Activated CD8-positive, alpha-beta T cell treated with anti-CD3 and anti-CD28 coated beads, Interleukin-2, amount 10 ng/mL, durations not matched to agents 7 days and 5 days (primary cell): ENCODE measurements around the gene KIF1B. TPM values are rescaled to one million over a fixed set of nuclear protein-coding genes. Genes with fewer than 3 reads are reported as not detected.
A peak's percentile ranks its signal among the peaks of the same experiment; 100 is the strongest.

Experiments
- ATAC-seq: fragments of 150-1000 bp; cut with Tn5 transposase; one replicate; pipeline ENCODE4 v1.10.0; 2021; ENCODE audit warnings: moderate library complexity
- CTCF ChIA-PET: fragments of 350-600 bp; sonication (Branson Sonifier 250); formaldehyde crosslinking; loops from one replicate; lab custom pipeline; 2021; ENCODE audit warnings: antibody characterized with exemption; lab: Charles Lee
- POLR2A ChIA-PET: fragments of 350-600 bp; sonication (Branson Sonifier 250); formaldehyde crosslinking; loops from one replicate; lab custom pipeline; 2021; ENCODE audit warnings: antibody characterized with exemption; lab: Charles Lee
- DNase-seq: peaks from one replicate; pipeline ENCODE4 v3.0.0-alpha.2; 2020
- H3K27ac Mint-ChIP-seq: one replicate; pipeline ENCODE4 v1.8.0; 2021; ENCODE audit warnings: mild to moderate bottlenecking, mixed read lengths
- H3K27me3 Mint-ChIP-seq: one replicate; pipeline ENCODE4 v1.8.0; 2021; ENCODE audit warnings: low read depth, mixed read lengths
- H3K36me3 Mint-ChIP-seq: one replicate; pipeline ENCODE4 v1.8.0; 2021; ENCODE audit warnings: low read depth, mixed read lengths
- H3K4me1 Mint-ChIP-seq: one replicate; pipeline ENCODE4 v1.8.0; 2021; ENCODE audit warnings: low read depth, mixed read lengths
- H3K4me3 Mint-ChIP-seq: one replicate; pipeline ENCODE4 v1.8.0; 2021; ENCODE audit warnings: mild to moderate bottlenecking, mixed read lengths
- H3K9me3 Mint-ChIP-seq: one replicate; pipeline ENCODE4 v1.8.0; 2022; ENCODE audit warnings: mixed read lengths; ENCODE audit not compliant: insufficient read depth
- total RNA-seq, 2 experiments: library from RNA; stranded (reverse); gene quantifications; one replicate each; pipeline ENCODE4 v1.2.3, GENCODE V29; 2021

The KIF1B gene
- total RNA-seq, 2 experiments from 2014 or later: 9.2 to 9.6 TPM

DNA sequence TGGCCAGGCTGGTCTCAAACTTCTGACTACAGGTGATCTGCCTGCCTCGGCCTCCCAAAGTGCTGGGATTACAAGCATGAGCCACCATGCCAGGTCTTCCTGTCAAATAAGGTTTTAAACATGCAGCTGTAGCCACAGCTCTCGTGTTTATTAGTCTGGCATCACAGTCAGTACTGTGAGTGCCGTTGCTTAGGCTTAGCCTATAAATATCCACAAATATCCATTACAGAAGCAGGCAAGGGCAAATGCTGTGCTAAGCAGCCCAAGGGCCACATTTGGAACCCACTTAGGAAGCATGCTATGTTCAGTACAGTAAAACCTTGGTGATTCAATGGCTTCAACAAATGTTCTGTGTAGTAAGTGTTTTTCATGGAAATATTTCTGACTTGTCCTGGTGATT is 75.9 kb downstream of the KIF1B start:
- POLR2A ChIA-PET: no interaction called here
- Mint-ChIP-seq H3K27me3 (no peaks in the 10 kb centered on the region), H3K4me3 (no peak overlapping the region), H3K36me3 (no peaks in the 10 kb centered on the region), H3K9me3 (no peaks in the 10 kb centered on the region), H3K4me1 (peaks cover 3% of the 10 kb centered on the region), H3K27ac (no peak overlapping the region)
- ATAC-seq (no peak), DNase-seq (no peak)
- CTCF ChIA-PET: no interaction called here

DNA sequence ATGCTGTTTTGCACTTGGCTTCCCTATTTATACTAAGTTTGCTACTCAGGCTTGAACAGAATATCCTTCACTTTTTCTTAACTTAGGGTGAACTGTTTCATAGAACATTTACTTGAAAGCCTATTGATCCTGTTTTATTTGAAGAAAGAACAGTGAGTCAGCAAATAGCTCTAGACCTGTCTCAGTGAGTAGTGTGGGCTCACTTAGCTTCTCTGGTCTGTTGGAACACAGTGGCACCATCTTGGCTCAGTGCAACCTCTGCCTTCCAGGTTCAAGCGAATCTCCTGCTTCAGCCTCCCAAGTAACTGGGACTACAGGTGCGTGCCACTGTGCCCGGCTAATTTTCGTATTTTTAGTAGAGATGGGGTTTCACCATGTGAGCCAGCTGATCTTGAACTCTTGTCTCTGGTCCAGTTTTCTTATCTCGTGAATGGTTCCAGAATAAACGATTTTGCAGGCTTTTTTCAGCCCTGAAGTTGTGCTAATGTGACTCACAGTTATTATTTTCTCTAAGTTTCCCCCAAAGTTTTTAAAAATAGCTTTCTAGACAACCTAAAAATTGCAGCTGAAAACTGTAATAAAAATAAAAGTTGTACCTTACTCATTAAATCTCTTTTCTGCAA is 76.8 kb downstream of the KIF1B start:
- H3K9me3 Mint-ChIP-seq: no peaks in the 10 kb centered on the region

DNA sequence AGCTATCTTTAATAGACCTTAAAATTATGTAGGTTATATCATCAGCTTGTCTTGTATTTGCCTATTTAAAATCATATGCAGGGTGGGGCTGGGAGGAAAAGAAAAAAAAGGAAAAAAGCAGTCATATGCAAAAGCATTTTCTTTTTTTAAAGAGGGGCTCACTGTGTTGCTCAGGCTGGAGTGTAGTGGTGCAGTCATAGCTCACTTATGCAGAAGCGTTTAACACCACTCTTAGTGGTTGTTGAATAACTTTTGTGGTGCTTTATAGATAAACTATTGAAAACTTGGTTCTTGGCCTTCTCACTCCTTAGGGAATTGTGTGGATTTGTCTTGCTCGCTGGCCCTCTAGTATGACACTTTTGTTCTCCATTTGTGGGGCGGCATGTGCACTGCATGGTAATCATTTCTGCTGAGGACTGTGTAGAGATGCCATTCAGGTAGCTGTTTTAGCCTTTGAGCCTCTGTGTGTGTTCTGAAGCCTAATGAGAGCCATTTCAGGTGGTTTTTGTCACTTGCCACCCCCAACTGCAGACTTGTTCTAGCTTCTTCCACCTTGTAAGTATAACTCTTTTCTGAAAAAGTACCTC is 77.8 kb downstream of the KIF1B start:
- no peaks in the 10 kb centered on the region for H3K27me3 Mint-ChIP-seq
- POLR2A ChIA-PET: no interaction called here
- CTCF ChIA-PET: interaction anchor here (1.4 kb wide), 1 partner anchor 11 kb away, joined by 3 read pairs; no protein-coding TSS in a partner anchor
- no peak overlapping the region for H3K4me3 Mint-ChIP-seq
- no peak for DNase-seq
- ATAC-seq: no peak
- peaks cover 2% of the 10 kb centered on the region for H3K36me3 Mint-ChIP-seq
- H3K27ac Mint-ChIP-seq: no peak overlapping the region
- no peaks in the 10 kb centered on the region for H3K9me3 Mint-ChIP-seq
- peaks cover 3% of the 10 kb centered on the region for H3K4me1 Mint-ChIP-seq

More for the DNA sequence above, 76.8 kb downstream of the KIF1B start:
- ATAC-seq (no peak), DNase-seq (no peak)
- no peaks in the 10 kb centered on the region for H3K27me3 Mint-ChIP-seq
- POLR2A ChIA-PET: no interaction called here
- H3K4me3 Mint-ChIP-seq: no peak overlapping the region
- H3K36me3 Mint-ChIP-seq: no peaks in the 10 kb centered on the region
- CTCF ChIA-PET: interaction anchor here (1.4 kb wide), 1 partner anchor 10 kb away, joined by 3 read pairs; no protein-coding TSS in a partner anchor
- peaks cover 3% of the 10 kb centered on the region for H3K4me1 Mint-ChIP-seq
- no peak overlapping the region for H3K27ac Mint-ChIP-seq

DNA sequence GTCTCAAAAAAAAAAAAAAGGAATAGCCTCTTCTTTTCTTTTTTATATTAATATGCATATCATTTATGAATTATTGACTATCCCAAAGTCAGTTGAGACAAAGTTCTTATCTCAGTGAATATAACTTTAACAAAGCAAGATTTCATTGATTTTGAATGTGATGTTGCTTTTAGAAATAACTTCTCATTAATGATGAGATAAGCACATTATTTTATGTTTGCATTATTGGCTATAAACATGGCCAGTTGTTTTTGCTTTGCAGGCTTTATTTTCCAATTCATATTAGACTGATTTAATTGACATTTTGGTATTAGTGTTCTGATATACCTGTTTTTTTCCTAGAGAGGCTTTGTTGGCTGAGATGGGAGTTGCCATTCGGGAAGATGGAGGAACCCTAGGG is 81.3 kb downstream of the KIF1B start:
- H3K36me3 Mint-ChIP-seq: peaks cover 7% of the 10 kb centered on the region
- CTCF ChIA-PET: no interaction called here
- H3K4me3 Mint-ChIP-seq: no peak overlapping the region
- ATAC-seq (no peak), DNase-seq (no peak)
- H3K27ac Mint-ChIP-seq: no peak overlapping the region
- POLR2A ChIA-PET: no interaction called here
- H3K27me3 Mint-ChIP-seq: no peaks in the 10 kb centered on the region
- no peaks in the 10 kb centered on the region for H3K4me1 Mint-ChIP-seq
- no peaks in the 10 kb centered on the region for H3K9me3 Mint-ChIP-seq

DNA sequence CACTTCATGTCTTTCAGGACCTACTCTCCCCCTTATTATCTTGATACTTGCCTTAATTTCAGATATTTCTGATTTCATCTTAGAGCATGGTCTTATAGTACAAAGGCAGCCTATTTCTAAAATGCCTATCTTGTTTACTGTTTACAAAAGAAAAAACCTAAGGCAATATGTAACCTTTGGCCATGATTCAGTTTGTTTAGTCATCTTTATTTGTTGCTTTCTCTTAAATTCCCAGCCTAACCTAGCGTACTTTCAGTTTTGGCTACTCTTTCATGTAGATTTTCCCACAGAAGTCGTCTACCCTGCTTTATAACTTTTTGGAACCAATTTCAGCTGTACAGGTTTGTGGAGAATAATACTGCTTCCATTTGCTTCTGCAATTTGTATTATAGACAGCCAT is 81.8 kb downstream of the KIF1B start:
- Mint-ChIP-seq H3K36me3 (peaks cover 7% of the 10 kb centered on the region), H3K4me1 (no peaks in the 10 kb centered on the region), H3K4me3 (no peak overlapping the region), H3K27ac (no peak overlapping the region), H3K9me3 (no peaks in the 10 kb centered on the region), H3K27me3 (no peaks in the 10 kb centered on the region)
- no peak for DNase-seq
- POLR2A ChIA-PET: no interaction called here
- CTCF ChIA-PET: interaction anchor here (1.0 kb wide), 1 partner anchor 82 kb away, joined by 3 read pairs; the partner anchor contains the start of gene KIF1B
- ATAC-seq: no peak

DNA sequence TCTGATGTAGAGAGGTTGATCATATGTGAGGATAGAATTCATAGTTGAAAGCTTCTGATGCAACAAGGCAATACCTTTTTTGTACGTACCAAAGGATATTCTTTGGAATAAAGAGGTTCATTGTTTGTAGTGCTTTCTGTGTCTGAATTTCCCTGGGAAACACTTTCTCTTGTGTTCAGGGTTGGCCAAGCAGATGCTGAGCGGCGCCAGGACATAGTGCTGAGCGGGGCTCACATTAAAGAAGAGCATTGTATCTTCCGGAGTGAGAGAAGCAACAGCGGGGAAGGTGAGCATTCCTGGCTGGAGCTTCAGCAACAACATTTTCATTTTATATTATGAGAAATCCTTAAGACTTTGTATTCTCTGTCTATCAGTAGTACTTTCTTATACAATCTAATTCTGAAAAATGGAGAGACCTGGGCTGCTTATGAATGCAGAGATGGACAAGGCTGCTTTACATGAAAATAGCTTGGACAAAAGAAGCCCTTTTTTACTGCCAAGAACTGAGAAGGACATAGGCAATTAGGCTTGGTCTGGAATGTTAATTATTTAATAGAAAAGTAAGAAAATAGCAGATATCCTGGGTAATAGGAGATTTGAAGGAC is 85.2 kb downstream of the KIF1B start:
- H3K36me3 Mint-ChIP-seq: peaks cover 10% of the 10 kb centered on the region
- POLR2A ChIA-PET: no interaction called here

DNA sequence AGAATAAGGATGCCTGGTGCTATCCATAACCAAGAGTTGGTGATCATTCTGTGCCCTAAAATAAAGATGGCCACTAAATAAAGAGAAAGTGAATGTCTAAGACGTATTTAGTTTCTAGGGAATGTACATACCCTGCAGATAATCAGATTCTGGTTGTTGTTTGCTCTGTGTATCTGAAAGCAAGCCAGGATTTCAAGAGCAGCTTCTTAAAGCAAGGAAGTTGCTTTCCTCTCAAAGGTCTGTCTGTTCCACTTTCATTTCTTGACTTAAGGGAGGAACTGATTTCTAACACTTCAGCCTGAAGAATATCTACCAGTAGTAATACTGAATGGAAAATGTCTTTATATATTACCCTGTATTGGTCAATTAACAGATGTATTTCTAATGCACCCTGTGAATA is 88.8 kb downstream of the KIF1B start:
- Mint-ChIP-seq H3K4me1 (no peaks in the 10 kb centered on the region), H3K9me3 (no peaks in the 10 kb centered on the region), H3K27me3 (no peaks in the 10 kb centered on the region), H3K4me3 (no peak overlapping the region), H3K36me3 (peaks cover 13% of the 10 kb centered on the region), H3K27ac (no peak overlapping the region)
- ATAC-seq: no peak
- DNase-seq: no peak
- ChIA-PET CTCF (no interaction called here), POLR2A (no interaction called here)

More for the DNA sequence above, 85.2 kb downstream of the KIF1B start:
- no peak overlapping the region for H3K4me3 Mint-ChIP-seq
- CTCF ChIA-PET: no interaction called here
- DNase-seq (no peak), ATAC-seq (no peak)
- no peaks in the 10 kb centered on the region for H3K27me3 Mint-ChIP-seq
- H3K4me1 Mint-ChIP-seq: no peaks in the 10 kb centered on the region
- H3K27ac Mint-ChIP-seq: no peak overlapping the region
- no peaks in the 10 kb centered on the region for H3K9me3 Mint-ChIP-seq

DNA sequence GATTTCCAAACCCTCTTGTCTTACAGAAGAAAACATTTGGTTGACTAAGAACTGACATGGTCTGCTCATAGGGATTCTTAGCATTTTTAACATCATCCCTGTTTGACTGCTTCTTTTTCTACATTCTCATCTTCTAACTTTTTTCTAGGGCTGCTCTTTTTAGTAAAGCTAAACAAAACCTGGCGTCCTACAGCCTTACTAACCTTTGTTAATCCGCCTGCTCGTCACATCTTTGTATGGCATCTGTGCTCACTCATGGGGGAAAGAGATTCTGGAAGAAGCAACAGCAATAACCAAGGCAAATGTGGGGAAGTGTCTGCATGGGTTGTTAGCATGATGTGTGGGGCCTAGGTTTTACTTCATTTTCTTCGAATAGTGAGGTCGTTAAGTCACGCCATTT is 92.0 kb downstream of the KIF1B start:
- Mint-ChIP-seq H3K27me3 (no peaks in the 10 kb centered on the region), H3K4me1 (no peaks in the 10 kb centered on the region), H3K9me3 (no peaks in the 10 kb centered on the region), H3K27ac (no peak overlapping the region), H3K4me3 (no peak overlapping the region), H3K36me3 (peaks cover 8% of the 10 kb centered on the region)
- no peak for ATAC-seq
- DNase-seq: no peak
- CTCF ChIA-PET: no interaction called here
- POLR2A ChIA-PET: no interaction called here

DNA sequence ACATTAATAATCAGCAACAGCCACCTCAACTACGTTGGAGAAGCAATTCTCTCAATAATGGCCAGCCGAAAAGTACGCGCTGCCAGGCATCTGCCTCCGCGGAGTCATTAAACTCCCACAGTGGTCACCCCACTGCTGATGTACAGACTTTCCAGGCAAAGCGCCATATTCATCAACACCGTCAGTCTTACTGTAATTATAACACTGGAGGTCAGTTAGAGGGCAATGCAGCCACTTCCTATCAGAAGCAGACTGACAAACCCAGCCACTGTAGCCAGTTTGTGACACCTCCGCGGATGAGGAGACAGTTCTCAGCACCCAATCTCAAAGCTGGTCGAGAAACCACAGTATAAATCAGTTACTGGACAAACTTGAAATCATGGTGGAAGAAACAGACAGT is 93.9 kb downstream of the KIF1B start:
- CTCF ChIA-PET: no interaction called here
- Mint-ChIP-seq H3K27me3 (no peaks in the 10 kb centered on the region), H3K27ac (no peak overlapping the region), H3K9me3 (no peaks in the 10 kb centered on the region), H3K4me1 (peaks cover 9% of the 10 kb centered on the region), H3K4me3 (no peak overlapping the region), H3K36me3 (peaks cover 5% of the 10 kb centered on the region)
- no peak for ATAC-seq
- DNase-seq: no peak
- POLR2A ChIA-PET: no interaction called here

DNA sequence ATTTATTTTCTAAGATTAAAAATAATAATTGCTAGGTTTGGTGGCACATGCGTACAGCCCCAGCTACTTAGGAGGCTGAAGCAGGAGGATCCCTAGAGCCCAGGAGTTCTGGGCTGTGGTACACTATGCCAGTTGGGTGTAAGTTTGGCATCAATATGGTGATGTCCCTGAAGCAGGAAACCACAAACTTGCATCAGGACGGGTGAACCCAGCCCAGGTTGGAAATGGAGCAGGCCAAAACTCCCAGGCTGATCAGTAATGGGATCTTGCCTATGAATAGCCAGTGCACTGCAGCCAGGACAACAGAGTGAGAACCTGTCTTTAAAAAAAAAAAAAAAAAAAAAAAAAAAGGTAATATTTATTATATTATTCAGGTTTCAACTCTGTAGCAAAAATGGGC is 96.1 kb downstream of the KIF1B start:
- H3K27me3 Mint-ChIP-seq: no peaks in the 10 kb centered on the region
- no peaks in the 10 kb centered on the region for H3K9me3 Mint-ChIP-seq
- H3K27ac Mint-ChIP-seq: no peak overlapping the region
- peaks cover 9% of the 10 kb centered on the region for H3K4me1 Mint-ChIP-seq
- H3K4me3 Mint-ChIP-seq: no peak overlapping the region
- no peak for ATAC-seq
- H3K36me3 Mint-ChIP-seq: peaks cover 5% of the 10 kb centered on the region
- ChIA-PET CTCF (interaction anchor here (1.1 kb wide), 1 partner anchor 13 kb away, joined by 3 read pairs; no protein-coding TSS in a partner anchor), POLR2A (no interaction called here)
- DNase-seq: no peak

DNA sequence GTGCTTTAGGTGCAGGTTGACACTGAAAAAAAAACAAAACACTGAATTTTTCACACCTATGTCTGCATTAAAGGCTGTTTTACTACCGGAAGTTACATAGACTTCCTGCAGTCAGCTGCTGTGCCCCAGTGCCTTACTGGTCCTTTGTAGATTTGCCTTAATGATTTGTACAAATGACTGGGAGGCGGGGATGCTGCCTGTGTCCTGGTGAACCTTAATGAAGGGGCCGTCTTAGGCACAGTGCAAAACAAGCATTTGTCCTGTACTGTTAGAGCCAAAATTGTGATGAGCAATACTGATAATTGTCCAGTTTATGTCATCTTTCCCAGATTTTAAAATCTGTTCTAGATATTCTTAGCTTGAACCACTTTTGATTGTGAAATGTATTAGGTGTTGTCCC is 97.6 kb downstream of the KIF1B start:
- DNase-seq (peak; percentile 33), ATAC-seq (peak; percentile 49)
- ChIA-PET CTCF (interaction anchor here (1.0 to 1.1 kb wide), 2 partner anchors 98 to 123 kb away, joined by 3 to 9 read pairs; partner anchors contain the start of genes CENPS and KIF1B), POLR2A (no interaction called here)
- Mint-ChIP-seq H3K4me3 (no peak overlapping the region), H3K27me3 (no peaks in the 10 kb centered on the region), H3K27ac (no peak overlapping the region), H3K4me1 (peaks cover 9% of the 10 kb centered on the region), H3K9me3 (no peaks in the 10 kb centered on the region), H3K36me3 (peaks cover 5% of the 10 kb centered on the region)

DNA sequence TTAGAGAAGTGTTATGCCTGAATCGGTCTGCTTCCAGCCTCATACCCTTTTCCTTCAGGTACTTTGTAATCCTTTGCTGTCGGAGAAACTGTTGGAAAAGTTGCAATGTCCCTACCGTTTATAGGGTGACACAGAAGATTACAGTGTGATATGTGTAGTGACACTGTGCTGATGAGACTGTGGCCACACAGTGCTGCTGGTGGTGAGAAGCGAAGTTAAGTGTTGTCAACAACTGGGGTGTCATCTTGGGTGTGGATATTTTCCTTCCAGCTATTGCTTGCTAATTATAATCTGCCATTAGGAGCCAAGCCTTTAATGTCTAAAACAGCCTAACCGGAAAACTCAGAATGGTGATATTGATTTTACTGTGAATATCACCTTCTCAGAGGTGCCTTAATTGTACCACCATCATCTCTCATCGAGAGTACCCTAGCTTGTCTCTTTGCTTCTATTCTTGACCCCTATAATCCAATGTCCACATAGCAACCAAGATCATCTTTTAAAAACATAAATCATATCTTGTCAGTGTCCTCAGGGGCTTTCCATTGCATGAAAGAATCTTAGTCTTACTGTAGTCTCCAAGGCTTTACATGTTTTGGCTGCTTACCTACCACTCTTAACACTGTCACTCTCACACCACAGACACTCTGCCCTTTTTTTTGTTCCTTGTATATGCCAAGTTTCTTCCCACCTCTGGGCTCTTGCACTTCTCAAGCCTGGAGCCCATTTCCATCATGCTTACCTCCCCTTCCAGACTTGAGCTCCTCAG is 99.1 kb downstream of the KIF1B start:
- Mint-ChIP-seq H3K27ac (no peak overlapping the region), H3K36me3 (no peaks in the 10 kb centered on the region), H3K9me3 (no peaks in the 10 kb centered on the region)

More for the DNA sequence above, 99.1 kb downstream of the KIF1B start:
- H3K27me3 Mint-ChIP-seq: no peaks in the 10 kb centered on the region
- no peak overlapping the region for H3K4me3 Mint-ChIP-seq
- ATAC-seq (no peak), DNase-seq (no peak)
- CTCF ChIA-PET: no interaction called here
- POLR2A ChIA-PET: no interaction called here
- H3K4me1 Mint-ChIP-seq: peaks cover 9% of the 10 kb centered on the region
